Neuronal stem cell (in vitro differentiated cells): ENCODE data around the gene RABGAP1.

Experiments used
- DNase-seq: peaks from one replicate; pipeline ENCODE4 v3.0.0-alpha.2; 2013; ENCODE audit warnings: low spot score
- H2AFZ ChIP-seq: one replicate; pipeline ENCODE4 v1.6.1; 2013; ENCODE audit warnings: mild to moderate bottlenecking, low read length, inconsistent platforms
- H2AK5ac ChIP-seq: 2 replicates; pipeline ENCODE4 v1.6.1; 2013; ENCODE audit warnings: low read depth, mild to moderate bottlenecking, inconsistent platforms, low read length, moderate library complexity, mixed read lengths
- H2BK120ac ChIP-seq: 2 replicates; pipeline ENCODE4 v1.6.1; 2013; ENCODE audit warnings: low read depth, mild to moderate bottlenecking, inconsistent platforms, low read length, moderate library complexity, mixed read lengths
- H2BK12ac ChIP-seq: one replicate; pipeline ENCODE4 v1.6.1; 2013; ENCODE audit warnings: low read length, inconsistent platforms
- H2BK15ac ChIP-seq: 2 replicates; pipeline ENCODE4 v1.6.1; 2013; ENCODE audit warnings: mild to moderate bottlenecking, low read length, inconsistent platforms, mixed read lengths
- H2BK5ac ChIP-seq: one replicate; pipeline ENCODE4 v1.6.1; 2013; ENCODE audit warnings: inconsistent platforms, mild to moderate bottlenecking, low read length, moderate library complexity
- H3K14ac ChIP-seq: one replicate; pipeline ENCODE4 v1.6.1; 2013; ENCODE audit warnings: low read length, inconsistent platforms
- H3K18ac ChIP-seq: 2 replicates; pipeline ENCODE4 v1.6.1; 2013; ENCODE audit warnings: low read length, inconsistent platforms
- H3K23ac ChIP-seq: 2 replicates; pipeline ENCODE4 v1.6.1; 2013; ENCODE audit warnings: low read depth, mild to moderate bottlenecking, mixed read lengths, low read length, inconsistent platforms; ENCODE audit not compliant: poor library complexity
- H3K27ac ChIP-seq: replicated peaks from 3 replicates; pipeline ENCODE4 v1.5.1; 2013; ENCODE audit warnings: low read length, inconsistent platforms
- H3K27me3 ChIP-seq, 3 experiments: 2 replicates each; pipeline ENCODE4 v1.6.1; 2013; ENCODE audit warnings: low read length in 3 of 3, mild to moderate bottlenecking in 2 of 3, inconsistent platforms in 1 of 3, low read depth in 1 of 3, mixed read lengths in 1 of 3, moderate library complexity in 1 of 3; ENCODE audit not compliant: control insufficient read depth in 3 of 3, insufficient read depth in 3 of 3
- H3K36me3 ChIP-seq, 2 donors: replicated peaks in 1 of 2; 2 replicates each; pipeline ENCODE4 v1.6.1; 2013; ENCODE audit warnings: low read length in 2 of 2; ENCODE audit not compliant: control insufficient read depth in 2 of 2, insufficient read depth in 2 of 2
- H3K4ac ChIP-seq: 2 replicates; pipeline ENCODE4 v1.6.1; 2013; ENCODE audit warnings: inconsistent platforms, mild to moderate bottlenecking, low read length, moderate library complexity
- H3K4me1 ChIP-seq, 2 donors: 1 replicate in 1 of 2; 2 replicates in 1 of 2; pipeline ENCODE4 v1.6.1; 2013; ENCODE audit warnings: low read length in 2 of 2, low read depth in 1 of 2; ENCODE audit not compliant: control insufficient read depth in 2 of 2, insufficient read depth in 1 of 2
- H3K4me2 ChIP-seq: one replicate; pipeline ENCODE4 v1.6.1; 2013; ENCODE audit warnings: mild to moderate bottlenecking, low read length, inconsistent platforms; ENCODE audit not compliant: insufficient read depth, poor library complexity, severe bottlenecking
- H3K4me3 ChIP-seq, 2 donors: 2 replicates each; pipeline ENCODE4 v1.5.1; 2013; ENCODE audit warnings: low read length in 2 of 2, mild to moderate bottlenecking in 2 of 2, inconsistent platforms in 1 of 2, moderate library complexity in 1 of 2
- H3K79me1 ChIP-seq: one replicate; pipeline ENCODE4 v1.6.1; 2013; ENCODE audit warnings: low read depth, mild to moderate bottlenecking, inconsistent platforms, low read length, moderate library complexity
- H3K9ac ChIP-seq: one replicate; pipeline ENCODE4 v1.6.1; 2013; ENCODE audit warnings: mild to moderate bottlenecking, low read depth, low read length, inconsistent platforms; ENCODE audit not compliant: poor library complexity
- H3K9me3 ChIP-seq, 2 donors: replicated peaks in 1 of 2; 2 replicates each; pipeline versions ENCODE3 to v1.6.1; 2013; ENCODE audit warnings: low read length in 2 of 2, mild to moderate bottlenecking in 2 of 2, inconsistent platforms in 1 of 2, low read depth in 1 of 2, mixed read lengths in 1 of 2, moderate library complexity in 1 of 2; ENCODE audit not compliant: control insufficient read depth in 2 of 2, insufficient read depth in 1 of 2
- H4K8ac ChIP-seq: one replicate; pipeline ENCODE4 v1.6.1; 2013; ENCODE audit warnings: low read depth, mild to moderate bottlenecking, inconsistent platforms, low read length, moderate library complexity
- H4K91ac ChIP-seq: one replicate; pipeline ENCODE4 v1.6.1; 2013; ENCODE audit warnings: low read length, low read depth, mild to moderate bottlenecking, inconsistent platforms; ENCODE audit not compliant: poor library complexity
- WGBS, 2 donors: extraction: QIAGEN DNeasy Blood & Tissue Kit; methylation state at CpG; one replicate each; pipeline ENCODE4 v1.1.7; 2013; ENCODE audit warnings: missing lambda C conversion rate in 2 of 2, mixed read lengths in 1 of 2; ENCODE audit not compliant: insufficient read length in 2 of 2, insufficient replicate concordance in 1 of 2; ENCODE audit errors: extremely low coverage in 2 of 2; 5-methylcytosine and 5-hydroxymethylcytosine counted together

RABGAP1 gene

GRCh38 chr9:123044586-123044985 is 103.8 kb downstream of the RABGAP1 start:
- Histone ChIP-seq H3K18ac (no peak overlapping the region), H3K9ac (no peak overlapping the region), H2BK15ac (no peak overlapping the region), H3K4me3 (no peak overlapping the region), H4K91ac (no peak overlapping the region), H3K4me1 (peaks cover 0 to 5% of the 10 kb centered on the region in 2 donors), H4K8ac (no peak overlapping the region), H3K23ac (no peak overlapping the region), H2BK5ac (no peak overlapping the region), H2AFZ (no peak overlapping the region), H3K36me3 (peaks cover 4 to 74% of the 10 kb centered on the region in 2 donors), H3K79me1 (no peaks in the 10 kb centered on the region), H3K4ac (no peak overlapping the region), H3K27ac (no peak overlapping the region), H3K14ac (no peak overlapping the region), H3K9me3 (peaks cover 0 to 13% of the 10 kb centered on the region in 2 donors), H2BK12ac (no peak overlapping the region), H3K4me2 (no peak overlapping the region), H2BK120ac (no peak overlapping the region), H2AK5ac (no peak overlapping the region), H3K27me3 (no peaks in the 10 kb centered on the region)
- WGBS, 2 donors, result no CpG with 5 or more reads among the region's 4 CpGs
- no peak for DNase-seq

- no peak overlapping the region for H3K14ac ChIP-seq
- no peak overlapping the region for H3K4me2 ChIP-seq
- no CpG with 5 or more reads among the region's 3 CpGs for WGBS, 2 donors
- H2BK5ac ChIP-seq, result no peak overlapping the region
- no peaks in the 10 kb centered on the region for H3K27me3 ChIP-seq
- H3K18ac ChIP-seq, result no peak overlapping the region
- H3K4me3 ChIP-seq, result no peak overlapping the region
- DNase-seq, result no peak
- peaks cover 5 to 66% of the 10 kb centered on the region in 2 donors for H3K36me3 ChIP-seq
- no peak overlapping the region for H3K9ac ChIP-seq
- no peak overlapping the region for H2BK120ac ChIP-seq
- H2BK15ac ChIP-seq, result no peak overlapping the region
- H2BK12ac ChIP-seq, result no peak overlapping the region
- peaks cover 0 to 13% of the 10 kb centered on the region in 2 donors for H3K9me3 ChIP-seq
- peaks cover 0 to 5% of the 10 kb centered on the region in 2 donors for H3K4me1 ChIP-seq
- H3K4ac ChIP-seq, result no peak overlapping the region
- H4K91ac ChIP-seq, result no peak overlapping the region
- no peak overlapping the region for H3K27ac ChIP-seq
- no peak overlapping the region for H2AFZ ChIP-seq
- H4K8ac ChIP-seq, result no peak overlapping the region
- no peak overlapping the region for H3K23ac ChIP-seq
- H2AK5ac ChIP-seq, result no peak overlapping the region
- no peaks in the 10 kb centered on the region for H3K79me1 ChIP-seq
Observed at GRCh38 chr9:123046406-123047195, 105.8 kb downstream of the RABGAP1 start.

- H2BK15ac ChIP-seq, result no peak overlapping the region
- H3K14ac ChIP-seq, result no peak overlapping the region
- no peaks in the 10 kb centered on the region for H3K27me3 ChIP-seq
- no peak overlapping the region for H3K27ac ChIP-seq
- H2BK120ac ChIP-seq, result no peak overlapping the region
- H2BK5ac ChIP-seq, result no peak overlapping the region
- H2AFZ ChIP-seq, result no peak overlapping the region
- no peak overlapping the region for H3K4ac ChIP-seq
- no peak overlapping the region for H3K9ac ChIP-seq
- H2BK12ac ChIP-seq, result no peak overlapping the region
- no peak for DNase-seq
- peaks cover 0 to 1% of the 10 kb centered on the region in 2 donors for H3K4me1 ChIP-seq
- peaks cover 2 to 55% of the 10 kb centered on the region in 2 donors for H3K36me3 ChIP-seq
- no peak overlapping the region for H3K18ac ChIP-seq
- no peak overlapping the region for H4K91ac ChIP-seq
- no peak overlapping the region for H3K4me2 ChIP-seq
- no peak overlapping the region for H3K23ac ChIP-seq
- H3K4me3 ChIP-seq, result no peak overlapping the region
- H3K79me1 ChIP-seq, result no peaks in the 10 kb centered on the region
- no peaks in the 10 kb centered on the region for H3K9me3 ChIP-seq
- no CpG with 5 or more reads among the region's 2 CpGs for WGBS, 2 donors
- H2AK5ac ChIP-seq, result no peak overlapping the region
- no peak overlapping the region for H4K8ac ChIP-seq
Observed at GRCh38 chr9:123048748-123049147, 107.9 kb downstream of the RABGAP1 start.

- no peak overlapping the region for H3K18ac ChIP-seq
- H2AFZ ChIP-seq, result no peak overlapping the region
- H2BK5ac ChIP-seq, result no peak overlapping the region
- H3K4me2 ChIP-seq, result no peak overlapping the region
- no peak overlapping the region for H2BK15ac ChIP-seq
- H3K23ac ChIP-seq, result no peak overlapping the region
- no peak overlapping the region for H2BK12ac ChIP-seq
- H3K27ac ChIP-seq, result no peak overlapping the region
- no peak overlapping the region for H3K4ac ChIP-seq
- peaks cover 0 to under 1% of the 10 kb centered on the region in 2 donors for H3K9me3 ChIP-seq
- H3K4me3 ChIP-seq, result no peak overlapping the region
- no peak overlapping the region for H2AK5ac ChIP-seq
- H3K9ac ChIP-seq, result no peak overlapping the region
- H3K79me1 ChIP-seq, result no peaks in the 10 kb centered on the region
- H4K8ac ChIP-seq, result no peak overlapping the region
- no peaks in the 10 kb centered on the region for H3K27me3 ChIP-seq
- H3K36me3 ChIP-seq, result peaks cover 2 to 50% of the 10 kb centered on the region in 2 donors
- H4K91ac ChIP-seq, result no peak overlapping the region
- DNase-seq, result no peak
- no CpG with 5 or more reads among the region's 3 CpGs for WGBS, 2 donors
- H3K4me1 ChIP-seq, result no peaks in the 10 kb centered on the region
- H3K14ac ChIP-seq, result no peak overlapping the region
- no peak overlapping the region for H2BK120ac ChIP-seq
Observed at GRCh38 chr9:123049589-123050222, 108.9 kb downstream of the RABGAP1 start.
